ENCODE measurements around the gene SNX15. TPM values are rescaled to one million over a fixed set of nuclear protein-coding genes. Genes with fewer than 3 reads are reported as not detected.

SNX15 gene
- total and polyA plus RNA-seq, 7 donors, result 15.6 to 66.5 (median 21.7) TPM

- TF ChIP-seq CTCF (IDR thresholded peaks at IDR 0.05), result no peak
- no peak for ATAC-seq
- Histone ChIP-seq H3K4me3 (no peak overlapping the region), H3K36me3 (ENCODE audit: insufficient read depth in 1 of 2, low read depth in 1 of 2) (no peaks in the 10 kb centered on the region), H3K9me3 (no peaks in the 10 kb centered on the region), H3K4me1 (no peaks in the 10 kb centered on the region), H3K27me3 (ENCODE audit: insufficient read depth in 3 of 3, low read length in 2 of 3) (no peaks in the 10 kb centered on the region), H3K27ac (no peak overlapping the region)
- no peak for DNase-seq
- intact Hi-C loops (cut with DNase I), result no loop called here
- WGBS, 3 donors, result 52 to 61% (median 54%) methylated on average over 3 of the region's 3 CpGs
Observed at GRCh38 chr11:65059523-65059922, 32.3 kb downstream of the SNX15 start.

- TF ChIP-seq CTCF (IDR thresholded peaks at IDR 0.05), result no peak
- ATAC-seq (no peak), DNase-seq (no peak)
- Histone ChIP-seq H3K36me3 (ENCODE audit: insufficient read depth in 1 of 2, low read depth in 1 of 2) (no peaks in the 10 kb centered on the region), H3K9me3 (no peaks in the 10 kb centered on the region), H3K4me3 (no peak overlapping the region), H3K4me1 (no peaks in the 10 kb centered on the region), H3K27me3 (ENCODE audit: insufficient read depth in 3 of 3, low read length in 2 of 3) (no peaks in the 10 kb centered on the region), H3K27ac (no peak overlapping the region)
- intact Hi-C loops (cut with DNase I), result no loop called here
- WGBS, 3 donors, result 50 to 52% (median 51%) methylated on average over 9 to 10 of the region's 10 CpGs
Observed at GRCh38 chr11:65059959-65060824, 33.0 kb downstream of the SNX15 start.

GRCh38 chr11:65060913-65061408 lies 33.7 kb downstream of the SNX15 start:
- H3K27ac ChIP-seq, result no peak overlapping the region
- ATAC-seq (no peak), DNase-seq (no peak)
- no peaks in the 10 kb centered on the region for H3K27me3 ChIP-seq (ENCODE audit: insufficient read depth in 3 of 3, low read length in 2 of 3)
- TF ChIP-seq CTCF (IDR thresholded peaks at IDR 0.05), result no peak
- H3K4me3 ChIP-seq, result no peak overlapping the region
- intact Hi-C loops (cut with DNase I), result no loop called here
- H3K4me1 ChIP-seq, result no peaks in the 10 kb centered on the region
- 59 to 63% (median 59%) methylated on average over 9 of the region's 9 CpGs for WGBS, 3 donors
- H3K9me3 ChIP-seq, result no peaks in the 10 kb centered on the region
- H3K36me3 ChIP-seq (ENCODE audit: insufficient read depth in 1 of 2, low read depth in 1 of 2), result no peaks in the 10 kb centered on the region

GRCh38 chr11:65063532-65063931 lies 36.3 kb downstream of the SNX15 start:
- no peak overlapping the region for H3K27ac ChIP-seq
- 57 to 85% (median 64%) methylated on average over 3 of the region's 3 CpGs for WGBS, 3 donors
- no peaks in the 10 kb centered on the region for H3K9me3 ChIP-seq
- no peak overlapping the region for H3K4me3 ChIP-seq
- no peaks in the 10 kb centered on the region for H3K4me1 ChIP-seq
- intact Hi-C loops (cut with DNase I), result no loop called here
- H3K27me3 ChIP-seq (ENCODE audit: insufficient read depth in 3 of 3, low read length in 2 of 3), result no peaks in the 10 kb centered on the region
- no peak for ATAC-seq
- DNase-seq, result no peak
- TF ChIP-seq CTCF (IDR thresholded peaks at IDR 0.05), result no peak
- H3K36me3 ChIP-seq (ENCODE audit: insufficient read depth in 1 of 2, low read depth in 1 of 2), result no peaks in the 10 kb centered on the region

Measured in psoas muscle (tissue), 8 donors.